ENCODE data around the gene SP1.
A peak's percentile ranks its signal among the peaks of the same experiment; 100 is the strongest.
"Not testable (repeated sequence)": the region's sequence is repeated elsewhere in the genome, so short reads cannot be mapped to it uniquely, and the experiment has no call there.

SP1 gene

GRCh38 chr12:53431187-53431586 lies 51.2 kb downstream of the SP1 start:
- H3K4me1 ChIP-seq (ENCODE audit: insufficient read depth, low read length), result no peaks in the 10 kb centered on the region
- H3K36me3 ChIP-seq (ENCODE audit: insufficient read depth, low read length), result no peaks in the 10 kb centered on the region
- no peaks in the 10 kb centered on the region for H3K9me3 ChIP-seq (ENCODE audit: control insufficient read depth, insufficient read depth, low read length)
- H3K9ac ChIP-seq (ENCODE audit: low read depth, low read length), result no peak overlapping the region

- not testable (repeated sequence) for H3K36me3 ChIP-seq (ENCODE audit: insufficient read depth, low read length); H3K9me3 ChIP-seq (ENCODE audit: control insufficient read depth, insufficient read depth, low read length); H3K9ac ChIP-seq (ENCODE audit: low read depth, low read length); H3K4me1 ChIP-seq (ENCODE audit: insufficient read depth, low read length)
Observed at GRCh38 chr12:53435326-53435725, 55.4 kb downstream of the SP1 start.

GRCh38 chr12:53439582-53439981 lies 59.6 kb downstream of the SP1 start:
- not testable (repeated sequence) for H3K9ac ChIP-seq (ENCODE audit: low read depth, low read length); H3K36me3 ChIP-seq (ENCODE audit: insufficient read depth, low read length); H3K9me3 ChIP-seq (ENCODE audit: control insufficient read depth, insufficient read depth, low read length); H3K4me1 ChIP-seq (ENCODE audit: insufficient read depth, low read length)

GRCh38 chr12:53441040-53441833 lies 61.3 kb downstream of the SP1 start, which contains the start of gene PRR13:
PRR13 (plus strand) TSS chr12:53441734; CDS start chr12:53442715, 981 bp downstream.
- Histone ChIP-seq H3K36me3 (ENCODE audit: insufficient read depth, low read length) (peaks cover 10% of the 10 kb centered on the region), H3K9me3 (ENCODE audit: control insufficient read depth, insufficient read depth, low read length) (no peaks in the 10 kb centered on the region), H3K9ac (ENCODE audit: low read depth, low read length) (peak within 1 kb of the TSS; percentile 94), H3K4me1 (ENCODE audit: insufficient read depth, low read length) (no peaks in the 10 kb centered on the region)

- H3K9ac ChIP-seq (ENCODE audit: low read depth, low read length), result no peak overlapping the region
- H3K9me3 ChIP-seq (ENCODE audit: control insufficient read depth, insufficient read depth, low read length), result no peaks in the 10 kb centered on the region
- no peaks in the 10 kb centered on the region for H3K4me1 ChIP-seq (ENCODE audit: insufficient read depth, low read length)
- H3K36me3 ChIP-seq (ENCODE audit: insufficient read depth, low read length), result peaks cover 10% of the 10 kb centered on the region
Observed at GRCh38 chr12:53443955-53444354, 64.0 kb downstream of the SP1 start.

- not testable (repeated sequence) for H3K9me3 ChIP-seq (ENCODE audit: control insufficient read depth, insufficient read depth, low read length); H3K4me1 ChIP-seq (ENCODE audit: insufficient read depth, low read length); H3K9ac ChIP-seq (ENCODE audit: low read depth, low read length)
- peaks cover 10% of the 10 kb centered on the region for H3K36me3 ChIP-seq (ENCODE audit: insufficient read depth, low read length)
Observed at GRCh38 chr12:53444593-53445325, 64.8 kb downstream of the SP1 start.

GRCh38 chr12:53450936-53451335 lies 71.0 kb downstream of the SP1 start:
- Histone ChIP-seq H3K9me3 (ENCODE audit: control insufficient read depth, insufficient read depth, low read length) (no peaks in the 10 kb centered on the region), H3K9ac (ENCODE audit: low read depth, low read length) (no peak overlapping the region), H3K36me3 (ENCODE audit: insufficient read depth, low read length) (peaks cover 23% of the 10 kb centered on the region), H3K4me1 (ENCODE audit: insufficient read depth, low read length) (peaks cover 7% of the 10 kb centered on the region; the same call in 1 of the 2 replicates)

GRCh38 chr12:53451661-53452158 lies 71.7 kb downstream of the SP1 start, which contains the start of gene PCBP2:
PCBP2 (plus strand) TSS chr12:53452102; CDS start chr12:53454801, 2,699 bp downstream.
- Histone ChIP-seq H3K36me3 (ENCODE audit: insufficient read depth, low read length) (peaks cover 29% of the 10 kb centered on the region), H3K4me1 (ENCODE audit: insufficient read depth, low read length) (peaks cover 7% of the 10 kb centered on the region; the same call in 1 of the 2 replicates), H3K9me3 (ENCODE audit: control insufficient read depth, insufficient read depth, low read length) (no peaks in the 10 kb centered on the region), H3K9ac (ENCODE audit: low read depth, low read length) (peak within 1 kb of the TSS; percentile 97)

GRCh38 chr12:53452159-53453077 lies 72.4 kb downstream of the SP1 start:
- Histone ChIP-seq H3K9me3 (ENCODE audit: control insufficient read depth, insufficient read depth, low read length) (no peaks in the 10 kb centered on the region), H3K36me3 (ENCODE audit: insufficient read depth, low read length) (peaks cover 36% of the 10 kb centered on the region), H3K4me1 (ENCODE audit: insufficient read depth, low read length) (peaks cover 7% of the 10 kb centered on the region; the same call in 1 of the 2 replicates), H3K9ac (ENCODE audit: low read depth, low read length) (peak overlapping the region; percentile 97)

- 0 out of 2 replicates have a peak overlapping the region, but pooled peaks have one; percentile 97 for H3K9ac ChIP-seq (ENCODE audit: low read depth, low read length)
- peaks cover 7% of the 10 kb centered on the region; the same call in 1 of the 2 replicates for H3K4me1 ChIP-seq (ENCODE audit: insufficient read depth, low read length)
- H3K9me3 ChIP-seq (ENCODE audit: control insufficient read depth, insufficient read depth, low read length), result no peaks in the 10 kb centered on the region
- peaks cover 51% of the 10 kb centered on the region for H3K36me3 ChIP-seq (ENCODE audit: insufficient read depth, low read length)
Observed at GRCh38 chr12:53453953-53454640, 74.1 kb downstream of the SP1 start.

GRCh38 chr12:53454707-53455106 lies 74.7 kb downstream of the SP1 start:
- Histone ChIP-seq H3K4me1 (ENCODE audit: insufficient read depth, low read length) (peaks cover 7% of the 10 kb centered on the region; the same call in 1 of the 2 replicates), H3K9me3 (ENCODE audit: control insufficient read depth, insufficient read depth, low read length) (no peaks in the 10 kb centered on the region), H3K9ac (ENCODE audit: low read depth, low read length) (no peak overlapping the region), H3K36me3 (ENCODE audit: insufficient read depth, low read length) (peaks cover 58% of the 10 kb centered on the region)

GRCh38 chr12:53456654-53457366 lies 76.8 kb downstream of the SP1 start:
- Histone ChIP-seq H3K4me1 (ENCODE audit: insufficient read depth, low read length) (peaks cover 7% of the 10 kb centered on the region; the same call in 1 of the 2 replicates), H3K36me3 (ENCODE audit: insufficient read depth, low read length) (peaks cover 75% of the 10 kb centered on the region), H3K9ac (ENCODE audit: low read depth, low read length) (no peak overlapping the region), H3K9me3 (ENCODE audit: control insufficient read depth, insufficient read depth, low read length) (no peaks in the 10 kb centered on the region)

- Histone ChIP-seq H3K4me1 (ENCODE audit: insufficient read depth, low read length) (peaks cover 9% of the 10 kb centered on the region; the same call in 1 of the 2 replicates), H3K36me3 (ENCODE audit: insufficient read depth, low read length) (peaks cover 85% of the 10 kb centered on the region), H3K9me3 (ENCODE audit: control insufficient read depth, insufficient read depth, low read length) (no peaks in the 10 kb centered on the region), H3K9ac (ENCODE audit: low read depth, low read length) (no peak overlapping the region)
Observed at GRCh38 chr12:53459097-53459496, 79.1 kb downstream of the SP1 start.

Measured in ES-I3 (cell line).